ENCODE measurements around the gene C2CD4C. TPM values are rescaled to one million over a fixed set of nuclear protein-coding genes. Genes with fewer than 3 reads are reported as not detected.

Gene C2CD4C
- total RNA-seq, 1 donor from 2014 or later: 1.3 TPM

Other genes starting within 250 kb of the C2CD4C start
- 0.27 TPM for gene PLPP2, start 117.7 kb downstream of the C2CD4C start, total RNA-seq
- gene MIER2, start 64.4 kb downstream of the C2CD4C start, total RNA-seq: 20.0 TPM
- 11.0 TPM for gene SHC2, start 51.9 kb upstream of the C2CD4C start, total RNA-seq
- gene MADCAM1, start 87.3 kb upstream of the C2CD4C start, total RNA-seq: 0.37 TPM
- 10.5 TPM for gene TPGS1, start 98.3 kb upstream of the C2CD4C start, total RNA-seq
- 110 TPM for gene CDC34, start 122.6 kb upstream of the C2CD4C start, total RNA-seq
- gene GZMM, start 134.9 kb upstream of the C2CD4C start, total RNA-seq: 0.37 TPM
- 1,923 TPM for gene BSG, start 163.4 kb upstream of the C2CD4C start, total RNA-seq
- 14.3 TPM for gene HCN2, start 180.7 kb upstream of the C2CD4C start, total RNA-seq
- gene POLRMT, start 224.4 kb upstream of the C2CD4C start, total RNA-seq: 55.5 TPM
- gene FGF22, start 230.7 kb upstream of the C2CD4C start, total RNA-seq: not detected

Measured in left ventricle myocardium superior (tissue), 1 donor.